Measurements from ENCODE around the gene UBXN10.
"Not testable (repeated sequence)": the region's sequence is repeated elsewhere in the genome, so short reads cannot be mapped to it uniquely, and the experiment has no call there.

The UBXN10 gene

GRCh38 chr1:20216574-20216973, 30.7 kb downstream of the UBXN10 start:
- TF ChIP-seq, protein P1, sequence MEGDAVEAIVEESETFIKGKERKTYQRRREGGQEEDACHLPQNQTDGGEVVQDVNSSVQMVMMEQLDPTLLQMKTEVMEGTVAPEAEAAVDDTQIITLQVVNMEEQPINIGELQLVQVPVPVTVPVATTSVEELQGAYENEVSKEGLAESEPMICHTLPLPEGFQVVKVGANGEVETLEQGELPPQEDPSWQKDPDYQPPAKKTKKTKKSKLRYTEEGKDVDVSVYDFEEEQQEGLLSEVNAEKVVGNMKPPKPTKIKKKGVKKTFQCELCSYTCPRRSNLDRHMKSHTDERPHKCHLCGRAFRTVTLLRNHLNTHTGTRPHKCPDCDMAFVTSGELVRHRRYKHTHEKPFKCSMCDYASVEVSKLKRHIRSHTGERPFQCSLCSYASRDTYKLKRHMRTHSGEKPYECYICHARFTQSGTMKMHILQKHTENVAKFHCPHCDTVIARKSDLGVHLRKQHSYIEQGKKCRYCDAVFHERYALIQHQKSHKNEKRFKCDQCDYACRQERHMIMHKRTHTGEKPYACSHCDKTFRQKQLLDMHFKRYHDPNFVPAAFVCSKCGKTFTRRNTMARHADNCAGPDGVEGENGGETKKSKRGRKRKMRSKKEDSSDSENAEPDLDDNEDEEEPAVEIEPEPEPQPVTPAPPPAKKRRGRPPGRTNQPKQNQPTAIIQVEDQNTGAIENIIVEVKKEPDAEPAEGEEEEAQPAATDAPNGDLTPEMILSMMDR (IDR thresholded peaks at IDR 0.05; ENCODE audit: control extremely low read depth, extremely low read depth, low read depth, missing control alignments): peak; percentile 52
- peak; percentile 70 for DNase-seq (ENCODE audit: extremely low spot score)
- ChIA-PET POLR2A (no interaction called here), CTCF (interaction anchor here (0.8 to 8.8 kb wide), 13 partner anchors 9 to 326 kb away, joined by 3 to 116 read pairs (median 3); no protein-coding TSS in a partner anchor)

DNA sequence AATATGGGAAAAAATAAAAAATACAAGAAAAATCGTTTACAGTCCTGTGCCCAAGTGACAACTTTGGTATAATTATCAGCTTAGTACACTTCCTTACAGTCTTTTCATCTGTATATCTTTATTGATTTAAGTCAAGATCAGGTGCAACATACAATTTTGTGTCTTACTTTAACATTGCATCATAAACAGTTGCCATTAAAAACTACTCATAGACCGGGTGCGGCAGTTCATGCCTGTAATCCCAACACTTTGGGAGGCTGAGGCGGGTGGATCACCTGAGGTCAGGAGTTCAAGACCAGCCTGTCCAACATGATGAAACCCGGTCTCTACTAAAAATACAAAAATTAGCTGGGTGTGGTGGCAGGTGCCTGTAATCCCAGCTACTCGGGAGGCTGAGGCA, 33.2 kb downstream of the UBXN10 start:
- CTCF ChIA-PET: interaction anchor here (1.8 to 8.8 kb wide), 2 partner anchors 212 to 274 kb away, joined by 7 to 116 read pairs; no protein-coding TSS in a partner anchor
- POLR2A ChIA-PET: not testable (repeated sequence)

DNA sequence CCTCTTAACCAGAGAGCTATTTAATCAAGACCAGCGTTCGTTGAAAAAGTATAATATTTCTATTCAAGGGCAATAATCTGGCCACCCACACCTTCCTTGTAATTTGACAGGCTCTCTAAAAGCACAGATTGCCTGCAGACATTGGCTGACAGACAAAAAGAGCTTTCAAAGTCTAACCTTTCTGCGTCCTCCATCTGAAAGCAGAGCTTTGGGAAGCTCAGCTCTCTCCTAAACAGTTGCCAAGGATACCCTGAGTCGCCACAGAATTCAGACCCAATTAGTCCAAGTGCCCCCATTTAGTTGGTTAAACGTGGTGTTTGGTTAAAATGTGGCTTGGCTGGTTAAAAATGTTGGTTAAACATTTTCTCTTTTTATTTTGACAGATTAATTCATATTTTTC, 34.1 kb downstream of the UBXN10 start:
- TF ChIP-seq, protein P1 (IDR thresholded peaks at IDR 0.05; ENCODE audit: control extremely low read depth, extremely low read depth, low read depth, missing control alignments): no peak
- DNase-seq (ENCODE audit: extremely low spot score): no peak
- ChIA-PET POLR2A (no interaction called here), CTCF (interaction anchor here (8.8 kb wide), 1 partner anchor 273 kb away, joined by 116 read pairs; no protein-coding TSS in a partner anchor)

More for the DNA sequence above, 33.2 kb downstream of the UBXN10 start:
- not testable (repeated sequence) for DNase-seq (ENCODE audit: extremely low spot score)

DNA sequence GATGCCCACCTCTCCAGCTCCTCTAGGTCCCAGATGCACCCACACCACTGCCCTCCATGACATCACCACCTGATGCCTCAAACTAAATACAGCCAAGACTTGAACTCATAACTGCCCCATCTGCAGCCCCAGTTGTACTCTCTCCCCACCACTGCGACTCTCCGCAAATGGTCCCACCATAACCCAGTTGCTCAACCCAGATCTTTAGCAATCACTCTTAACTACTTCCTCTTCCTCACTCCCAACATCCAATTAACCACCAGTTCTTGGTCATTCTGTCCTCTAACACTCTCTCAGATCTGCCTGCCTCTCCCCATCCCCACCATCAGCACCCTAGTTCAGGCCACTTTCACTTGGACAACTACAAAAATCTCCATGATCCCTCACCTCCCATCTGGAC, 37.2 kb downstream of the UBXN10 start:
- DNase-seq (ENCODE audit: extremely low spot score): no peak
- TF ChIP-seq, protein P1 (IDR thresholded peaks at IDR 0.05; ENCODE audit: control extremely low read depth, extremely low read depth, low read depth, missing control alignments): no peak
- POLR2A ChIA-PET: no interaction called here
- CTCF ChIA-PET: interaction anchor here (0.9 kb wide), 1 partner anchor 10 kb away, joined by 4 read pairs; no protein-coding TSS in a partner anchor

DNA sequence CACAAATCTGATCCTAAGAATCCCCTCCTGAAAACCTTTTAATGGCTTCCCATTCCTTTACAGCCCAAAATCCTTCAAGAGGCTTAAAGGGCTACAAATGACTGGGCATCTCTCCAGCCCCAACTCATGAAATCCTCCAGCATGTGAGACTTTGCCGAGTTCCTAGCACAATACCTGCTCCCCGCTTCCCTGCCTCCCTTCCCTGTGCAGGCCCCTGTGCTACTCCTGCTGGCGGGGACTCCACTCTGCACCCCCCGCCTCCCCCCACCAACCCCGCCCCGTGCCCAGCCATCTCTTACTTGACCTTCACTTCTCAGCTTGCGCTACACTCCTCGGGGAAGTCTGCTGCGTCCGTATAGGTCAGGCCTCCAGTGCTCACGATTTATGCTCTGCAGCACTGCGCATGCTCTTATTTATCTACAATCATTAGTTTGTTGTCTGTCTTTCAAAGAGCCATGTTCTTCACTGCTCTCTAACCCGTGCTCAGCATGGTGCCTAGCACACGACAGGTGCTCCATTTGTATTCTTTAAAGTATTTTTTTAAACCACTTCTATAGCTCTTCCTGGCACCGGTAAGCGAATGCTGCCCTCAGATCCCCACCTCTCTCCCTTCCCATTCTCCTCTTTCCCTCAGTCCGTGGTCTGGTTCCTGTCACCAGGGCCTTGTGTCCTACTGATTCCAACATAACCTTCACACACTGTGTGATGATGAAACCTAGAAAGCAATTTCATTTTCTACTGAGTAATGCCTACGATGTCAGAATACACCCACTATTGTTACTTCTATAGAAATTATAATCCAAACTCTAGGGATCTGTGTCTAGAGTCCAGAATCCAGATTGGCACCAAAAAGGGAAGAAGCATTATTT, 37.9 kb downstream of the UBXN10 start:
- TF ChIP-seq, protein P1 (IDR thresholded peaks at IDR 0.05; ENCODE audit: control extremely low read depth, extremely low read depth, low read depth, missing control alignments): no peak
- ChIA-PET CTCF (interaction anchor here (1.4 kb wide), 1 partner anchor 11 kb away, joined by 3 read pairs; no protein-coding TSS in a partner anchor), POLR2A (no interaction called here)
- no peak for DNase-seq (ENCODE audit: extremely low spot score)

DNA sequence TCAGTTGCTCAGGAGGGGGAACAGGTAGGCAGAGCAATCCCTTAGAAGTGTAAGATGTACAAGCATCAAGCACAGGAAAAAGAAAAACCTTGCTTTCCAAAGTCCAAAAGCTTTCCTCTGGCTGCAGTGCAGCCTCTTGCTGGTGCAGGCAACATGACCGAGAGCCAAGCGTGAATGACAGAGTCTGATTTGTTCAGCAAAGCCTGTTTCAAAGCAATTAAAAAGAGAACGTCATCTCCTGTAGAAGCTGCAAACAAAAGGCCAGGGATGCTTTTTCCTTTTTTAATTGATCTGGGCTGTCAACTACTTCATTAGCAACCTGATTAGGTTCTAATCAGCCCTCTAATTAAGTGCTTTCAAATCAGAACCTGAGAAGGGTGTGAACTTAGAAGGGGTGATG, 38.6 kb downstream of the UBXN10 start:
- no peak for DNase-seq (ENCODE audit: extremely low spot score)
- TF ChIP-seq, protein P1 (IDR thresholded peaks at IDR 0.05; ENCODE audit: control extremely low read depth, extremely low read depth, low read depth, missing control alignments): no peak
- CTCF ChIA-PET: interaction anchor here (1.4 kb wide), 1 partner anchor 12 kb away, joined by 3 read pairs; no protein-coding TSS in a partner anchor
- POLR2A ChIA-PET: no interaction called here

DNA sequence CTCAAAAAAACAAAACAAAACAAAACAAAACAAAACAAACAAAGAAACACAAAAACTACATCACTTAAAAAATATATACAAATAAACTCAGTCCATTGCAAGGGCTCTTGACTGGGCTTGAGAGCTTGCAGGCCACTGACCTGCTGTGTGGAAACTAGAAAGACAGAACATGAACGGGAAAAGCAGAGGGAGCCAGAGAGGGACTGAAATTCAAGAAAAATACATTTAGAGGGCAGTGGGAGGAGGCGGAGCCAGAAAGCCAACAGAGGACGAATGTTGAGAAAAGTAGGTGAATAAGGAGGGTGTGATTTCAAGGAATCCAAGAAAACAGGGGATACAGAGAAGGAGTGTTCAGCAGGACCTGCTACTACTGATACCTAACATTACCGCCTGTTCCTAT, 41.8 kb downstream of the UBXN10 start:
- DNase-seq (ENCODE audit: extremely low spot score): no peak
- TF ChIP-seq, protein P1 (IDR thresholded peaks at IDR 0.05; ENCODE audit: control extremely low read depth, extremely low read depth, low read depth, missing control alignments): no peak
- ChIA-PET POLR2A (no interaction called here), CTCF (interaction anchor here (0.9 to 2.8 kb wide), 2 partner anchors 11 to 15 kb away, joined by 3 to 11 read pairs; no protein-coding TSS in a partner anchor)
